Measurements from ENCODE around the gene BRD1. TPM values are rescaled to one million over a fixed set of nuclear protein-coding genes. Genes with fewer than 3 reads are reported as not detected.

The BRD1 gene
- total and polyA plus RNA-seq, 8 donors: 10.0 to 92.4 (median 30.4) TPM

DNA sequence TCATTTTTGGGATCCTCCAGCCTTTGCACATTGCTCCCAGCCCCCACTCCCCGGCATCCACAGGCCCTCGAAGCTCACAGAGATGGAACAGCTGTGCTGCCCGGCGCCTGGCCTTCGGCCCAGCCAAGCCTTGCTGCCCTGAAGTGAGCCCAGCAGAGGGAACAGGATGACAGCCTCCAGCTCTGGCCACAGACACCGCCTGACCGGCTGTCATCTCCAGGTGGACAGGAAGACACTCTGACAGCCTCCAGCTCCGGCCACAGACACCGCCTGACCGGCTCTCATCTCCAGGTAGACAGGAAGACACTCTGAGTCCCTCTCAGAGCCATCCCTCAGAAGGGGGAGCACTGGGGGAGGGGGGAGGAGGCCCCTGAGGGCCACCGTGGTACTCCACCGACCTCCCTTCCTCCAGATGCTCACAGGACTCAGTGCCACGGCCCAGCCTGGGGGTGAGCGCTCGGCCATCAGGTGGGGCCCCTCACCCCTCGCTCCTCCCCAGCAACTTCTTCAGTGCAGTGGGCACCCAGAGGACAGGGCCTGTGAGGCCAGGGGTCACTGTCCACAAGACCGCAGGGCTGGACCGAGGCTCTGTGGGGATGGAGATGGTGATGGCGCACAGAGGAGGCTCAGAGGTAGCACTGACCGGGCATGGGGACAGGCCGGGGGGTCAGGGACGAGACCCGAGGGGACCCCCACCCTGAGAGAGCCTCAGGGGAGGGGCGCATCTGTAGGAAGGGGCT is 58.6 kb downstream of the BRD1 start:
- Histone ChIP-seq H3K27me3 (no peaks in the 10 kb centered on the region), H3K27ac (no peak overlapping the region), H3K9me3 (peaks cover 0 to 28% (median 21%) of the 10 kb centered on the region in 4 donors), H3K4me3 (no peak overlapping the region), H3K36me3 (peaks cover 14 to 32% (median 28%) of the 10 kb centered on the region in 4 donors), H3K4me1 (peaks cover 0 to 9% (median 5%) of the 10 kb centered on the region in 4 donors)
- intact Hi-C loops (cut with DNase I; ENCODE audit: low total_unique reads): no loop called here
- peak in 1 of 2 donors; percentile 70 for DNase-seq
- 58 to 76% (median 70%) methylated on average over 19 to 24 of the region's 24 CpGs for WGBS, 5 donors
- TF ChIP-seq EP300 (IDR thresholded peaks at IDR 0.05) (no peak), POLR2AphosphoS5 (IDR thresholded peaks at IDR 0.05) (no peak), POLR2A (IDR thresholded peaks at IDR 0.05) (no peak)
- TF ChIP-seq, protein P1, sequence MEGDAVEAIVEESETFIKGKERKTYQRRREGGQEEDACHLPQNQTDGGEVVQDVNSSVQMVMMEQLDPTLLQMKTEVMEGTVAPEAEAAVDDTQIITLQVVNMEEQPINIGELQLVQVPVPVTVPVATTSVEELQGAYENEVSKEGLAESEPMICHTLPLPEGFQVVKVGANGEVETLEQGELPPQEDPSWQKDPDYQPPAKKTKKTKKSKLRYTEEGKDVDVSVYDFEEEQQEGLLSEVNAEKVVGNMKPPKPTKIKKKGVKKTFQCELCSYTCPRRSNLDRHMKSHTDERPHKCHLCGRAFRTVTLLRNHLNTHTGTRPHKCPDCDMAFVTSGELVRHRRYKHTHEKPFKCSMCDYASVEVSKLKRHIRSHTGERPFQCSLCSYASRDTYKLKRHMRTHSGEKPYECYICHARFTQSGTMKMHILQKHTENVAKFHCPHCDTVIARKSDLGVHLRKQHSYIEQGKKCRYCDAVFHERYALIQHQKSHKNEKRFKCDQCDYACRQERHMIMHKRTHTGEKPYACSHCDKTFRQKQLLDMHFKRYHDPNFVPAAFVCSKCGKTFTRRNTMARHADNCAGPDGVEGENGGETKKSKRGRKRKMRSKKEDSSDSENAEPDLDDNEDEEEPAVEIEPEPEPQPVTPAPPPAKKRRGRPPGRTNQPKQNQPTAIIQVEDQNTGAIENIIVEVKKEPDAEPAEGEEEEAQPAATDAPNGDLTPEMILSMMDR (IDR thresholded peaks at IDR 0.05): no peak

DNA sequence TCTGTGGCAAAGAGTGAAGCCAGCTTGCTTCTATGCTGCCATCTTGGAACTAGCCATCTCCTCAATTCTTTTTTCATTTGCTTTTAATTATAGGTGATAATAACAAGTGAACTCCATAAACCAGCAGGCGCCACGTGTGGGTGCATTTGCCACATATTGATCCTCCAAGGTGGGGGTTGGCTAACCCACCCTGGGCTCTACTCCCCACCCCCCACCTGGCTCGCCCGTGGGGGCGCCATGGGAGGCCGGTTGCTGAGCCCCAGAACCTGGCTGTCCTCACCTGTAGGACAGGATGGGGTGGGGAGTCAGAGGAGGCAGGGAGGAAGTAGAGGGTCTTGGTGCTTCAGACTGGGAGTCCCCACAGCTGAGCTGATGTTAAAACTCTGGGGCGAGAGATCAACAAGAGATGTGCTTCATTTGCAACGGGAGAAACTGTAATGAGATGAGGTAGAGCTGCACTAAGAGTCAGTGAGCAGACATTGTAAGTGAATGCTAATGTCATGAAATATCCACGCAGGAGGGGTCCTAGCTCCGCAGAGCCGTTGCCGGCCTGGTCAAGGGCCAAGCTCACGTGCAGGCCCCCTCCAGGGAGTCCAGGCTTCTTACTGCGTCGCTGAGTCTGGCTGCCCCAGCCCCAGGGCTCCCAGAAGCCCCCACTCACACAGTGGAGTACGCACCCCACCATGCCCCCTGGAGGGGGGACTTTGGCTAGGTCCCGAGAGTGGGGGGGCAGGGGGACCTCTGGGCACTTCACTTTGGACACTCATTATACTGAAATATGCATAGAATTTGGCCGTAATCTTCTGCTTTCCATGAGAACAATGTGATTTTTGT is 59.4 kb downstream of the BRD1 start:
- intact Hi-C loops (cut with DNase I; ENCODE audit: low total_unique reads): no loop called here
- Histone ChIP-seq H3K4me3 (no peak overlapping the region), H3K9me3 (peaks cover 0 to 28% (median 21%) of the 10 kb centered on the region in 4 donors), H3K4me1 (peaks cover 0 to 9% (median 5%) of the 10 kb centered on the region in 4 donors), H3K27ac (no peak overlapping the region), H3K27me3 (no peaks in the 10 kb centered on the region), H3K36me3 (peaks cover 7 to 23% (median 19%) of the 10 kb centered on the region in 4 donors)
- 75 to 83% (median 79%) methylated on average over 14 to 18 of the region's 18 CpGs for WGBS, 5 donors
- no peak for TF ChIP-seq POLR2AphosphoS5 (IDR thresholded peaks at IDR 0.05)
- TF ChIP-seq, protein P1 (IDR thresholded peaks at IDR 0.05): no peak
- TF ChIP-seq EP300 (IDR thresholded peaks at IDR 0.05): no peak
- TF ChIP-seq POLR2A (IDR thresholded peaks at IDR 0.05): no peak
- DNase-seq: no peak

DNA sequence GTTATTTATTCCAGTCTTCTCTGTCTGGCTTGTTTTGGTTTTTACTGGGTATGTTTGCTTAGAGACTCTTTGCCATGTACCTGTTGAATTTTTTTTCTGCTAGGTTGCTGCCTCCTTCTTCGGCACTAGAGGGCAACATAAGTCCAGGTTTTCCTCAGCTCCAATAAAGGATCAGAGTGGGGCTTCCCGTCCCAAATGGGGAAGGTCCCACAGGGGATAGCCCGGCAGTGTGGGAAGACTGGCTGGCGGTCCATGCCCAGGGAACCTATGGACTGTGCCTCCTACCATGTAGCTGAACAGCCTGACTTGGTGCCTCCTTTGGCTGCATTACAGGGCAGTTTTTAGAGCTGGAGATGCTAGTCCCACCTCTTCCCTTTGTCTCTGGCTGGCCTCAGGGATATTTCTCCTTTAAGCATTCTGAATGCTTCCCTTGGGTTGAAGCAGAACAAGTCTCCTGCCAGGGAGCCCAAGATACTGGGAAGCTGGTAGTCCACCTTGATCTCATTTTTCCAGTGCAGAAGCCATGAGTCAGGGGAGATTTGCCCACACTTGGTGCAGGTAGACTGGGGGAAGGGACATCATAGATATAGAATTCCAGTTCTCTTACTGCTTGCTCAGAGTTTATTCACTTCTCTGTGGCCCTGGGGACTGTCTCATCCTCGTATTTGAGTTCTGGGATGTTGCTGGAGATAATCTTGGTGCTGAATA is 60.2 kb downstream of the BRD1 start:
- Histone ChIP-seq H3K4me3 (no peak overlapping the region), H3K36me3 (peaks cover 3 to 16% (median 11%) of the 10 kb centered on the region in 4 donors), H3K27ac (no peak overlapping the region), H3K9me3 (peaks cover 0 to 28% (median 21%) of the 10 kb centered on the region in 4 donors), H3K27me3 (no peaks in the 10 kb centered on the region), H3K4me1 (peaks cover 0 to 9% (median 5%) of the 10 kb centered on the region in 4 donors)
- peak in 1 of 2 donors; percentile 50 for DNase-seq
- 24 to 38% (median 29%) methylated on average over 5 of the region's 5 CpGs for WGBS, 5 donors
- no peak for TF ChIP-seq POLR2AphosphoS5 (IDR thresholded peaks at IDR 0.05)
- no peak for TF ChIP-seq EP300 (IDR thresholded peaks at IDR 0.05)
- TF ChIP-seq, protein P1 (IDR thresholded peaks at IDR 0.05): peak in 5 of 7 experiments; percentile 24 to 52 (median 39)
- intact Hi-C loops (cut with DNase I; ENCODE audit: low total_unique reads): no loop called here

DNA sequence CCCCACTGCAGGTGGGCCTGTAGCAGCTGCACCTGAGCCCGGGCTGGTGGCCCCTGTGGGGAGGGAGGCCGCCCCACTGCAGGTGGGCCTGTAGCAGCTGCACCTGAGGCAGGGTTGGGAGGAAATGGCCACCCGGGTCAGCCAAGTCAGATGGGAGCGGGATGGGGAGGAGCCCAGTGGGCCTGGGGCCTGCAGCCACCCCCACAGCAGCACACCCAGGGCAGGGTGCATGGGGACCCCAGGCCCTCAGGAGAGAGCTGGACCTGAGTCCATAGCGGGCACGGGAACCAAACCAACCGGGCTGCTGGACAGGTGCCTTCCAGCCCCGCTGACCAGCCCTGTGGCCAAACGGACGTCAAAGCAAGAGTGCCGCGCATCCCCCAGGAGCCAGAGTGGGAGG is 61.7 kb downstream of the BRD1 start:
- intact Hi-C loops (cut with DNase I; ENCODE audit: low total_unique reads): no loop called here
- TF ChIP-seq, protein P1 (IDR thresholded peaks at IDR 0.05): no peak
- TF ChIP-seq EP300 (IDR thresholded peaks at IDR 0.05) (no peak), POLR2AphosphoS5 (IDR thresholded peaks at IDR 0.05) (no peak), POLR2A (IDR thresholded peaks at IDR 0.05) (no peak)
- DNase-seq: peak; percentile 3 to 17

More for the DNA sequence above, 61.7 kb downstream of the BRD1 start:
- Histone ChIP-seq H3K36me3 (no peaks in the 10 kb centered on the region), H3K27ac (no peak overlapping the region), H3K4me1 (peaks cover 0 to 9% (median 5%) of the 10 kb centered on the region in 4 donors), H3K9me3 (peaks cover 0 to 28% (median 21%) of the 10 kb centered on the region in 4 donors), H3K4me3 (no peak overlapping the region), H3K27me3 (no peaks in the 10 kb centered on the region)
- 89 to 100% (median 94%) methylated on average over 10 to 12 of the region's 12 CpGs for WGBS, 5 donors
